IPS DF 4.7 (cell line): ENCODE data around the gene TMEM120A.

ENCODE experiments used
- DNase-seq: peaks from one replicate; pipeline ENCODE4 v3.0.0-alpha.2; 2013; ENCODE audit warnings: low spot score; ENCODE audit errors: extremely low read depth

Gene TMEM120A

GRCh38 chr7:75960372-75960771 lies 34.0 kb downstream of the TMEM120A start:
- no peak for DNase-seq

- no peak for DNase-seq
Observed at GRCh38 chr7:75958802-75959543, 35.4 kb downstream of the TMEM120A start.

GRCh38 chr7:75957021-75957736 lies 37.2 kb downstream of the TMEM120A start:
- peak; percentile 46 for DNase-seq

GRCh38 chr7:75955331-75955955 lies 39.0 kb downstream of the TMEM120A start:
- no peak for DNase-seq

GRCh38 chr7:75953931-75954330 lies 40.5 kb downstream of the TMEM120A start:
- DNase-seq = no peak

GRCh38 chr7:75953431-75953830 lies 41.0 kb downstream of the TMEM120A start:
- DNase-seq = no peak

GRCh38 chr7:75951506-75951905 lies 42.9 kb downstream of the TMEM120A start:
- DNase-seq = no peak

- no peak for DNase-seq
Observed at GRCh38 chr7:75950111-75950681, 44.2 kb downstream of the TMEM120A start.

GRCh38 chr7:75948179-75948578 lies 46.2 kb downstream of the TMEM120A start:
- no peak for DNase-seq

GRCh38 chr7:75946207-75946855 lies 48.1 kb downstream of the TMEM120A start:
- no peak for DNase-seq

- no peak for DNase-seq
Observed at GRCh38 chr7:75945297-75946168, 48.9 kb downstream of the TMEM120A start.

GRCh38 chr7:75944507-75944906 lies 49.9 kb downstream of the TMEM120A start:
- DNase-seq = no peak

- DNase-seq = no peak
Observed at GRCh38 chr7:75943864-75944263, 50.5 kb downstream of the TMEM120A start.

- no peak for DNase-seq
Observed at GRCh38 chr7:75938921-75939320, 55.5 kb downstream of the TMEM120A start.

GRCh38 chr7:75937958-75938786 lies 56.2 kb downstream of the TMEM120A start:
- DNase-seq = no peak
